HG02852 (cell line): ENCODE measurements around the gene TRIO.

Experiments
- ATAC-seq: cut with Tn5 transposase; IDR thresholded peaks from one replicate; pipeline ENCODE4 v1.9.1; 2021; ENCODE audit warnings: mild to moderate bottlenecking, moderate library complexity; ENCODE audit not compliant: unreplicated experiment

TRIO gene

GRCh38 chr5:14122089-14122488, 21.1 kb upstream of the TRIO start:
- no peak for ATAC-seq

GRCh38 chr5:14123551-14123950, 19.6 kb upstream of the TRIO start:
- ATAC-seq, result no peak

GRCh38 chr5:14123974-14124482, 19.1 kb upstream of the TRIO start:
- ATAC-seq, result no peak

- ATAC-seq, result no peak
Observed at GRCh38 chr5:14125262-14125661, 17.9 kb upstream of the TRIO start.

GRCh38 chr5:14127587-14127986, 15.6 kb upstream of the TRIO start:
- ATAC-seq, result no peak

- no peak for ATAC-seq
Observed at GRCh38 chr5:14128079-14128478, 15.1 kb upstream of the TRIO start.

- no peak for ATAC-seq
Observed at GRCh38 chr5:14129123-14129522, 14.0 kb upstream of the TRIO start.

- no peak for ATAC-seq
Observed at GRCh38 chr5:14131855-14132503, 11.2 kb upstream of the TRIO start.

GRCh38 chr5:14133394-14133793, 9.7 kb upstream of the TRIO start:
- ATAC-seq, result no peak

GRCh38 chr5:14134083-14134482, 9.1 kb upstream of the TRIO start:
- ATAC-seq, result no peak

GRCh38 chr5:14134771-14135170, 8.4 kb upstream of the TRIO start:
- no peak for ATAC-seq

GRCh38 chr5:14135621-14136020, 7.5 kb upstream of the TRIO start:
- no peak for ATAC-seq

- ATAC-seq, result no peak
Observed at GRCh38 chr5:14136228-14136627, 6.9 kb upstream of the TRIO start.

GRCh38 chr5:14138608-14139540, 4.3 kb upstream of the TRIO start:
- no peak for ATAC-seq

GRCh38 chr5:14141764-14142163, 1.4 kb upstream of the TRIO start:
- no peak for ATAC-seq

- peak; percentile 1 for ATAC-seq
Observed at GRCh38 chr5:14142202-14142826, 828 bp upstream of the TRIO start.

GRCh38 chr5:14143546-14143840, 351 bp downstream of the TRIO start:
- ATAC-seq, result peak; percentile 9

- peak; percentile 13 for ATAC-seq
Observed at GRCh38 chr5:14143841-14144585, 871 bp downstream of the TRIO start.

GRCh38 chr5:14144586-14145434, 1.7 kb downstream of the TRIO start:
- ATAC-seq, result peak; percentile 58
